Measurements from ENCODE around the gene LCE1C.

DNA sequence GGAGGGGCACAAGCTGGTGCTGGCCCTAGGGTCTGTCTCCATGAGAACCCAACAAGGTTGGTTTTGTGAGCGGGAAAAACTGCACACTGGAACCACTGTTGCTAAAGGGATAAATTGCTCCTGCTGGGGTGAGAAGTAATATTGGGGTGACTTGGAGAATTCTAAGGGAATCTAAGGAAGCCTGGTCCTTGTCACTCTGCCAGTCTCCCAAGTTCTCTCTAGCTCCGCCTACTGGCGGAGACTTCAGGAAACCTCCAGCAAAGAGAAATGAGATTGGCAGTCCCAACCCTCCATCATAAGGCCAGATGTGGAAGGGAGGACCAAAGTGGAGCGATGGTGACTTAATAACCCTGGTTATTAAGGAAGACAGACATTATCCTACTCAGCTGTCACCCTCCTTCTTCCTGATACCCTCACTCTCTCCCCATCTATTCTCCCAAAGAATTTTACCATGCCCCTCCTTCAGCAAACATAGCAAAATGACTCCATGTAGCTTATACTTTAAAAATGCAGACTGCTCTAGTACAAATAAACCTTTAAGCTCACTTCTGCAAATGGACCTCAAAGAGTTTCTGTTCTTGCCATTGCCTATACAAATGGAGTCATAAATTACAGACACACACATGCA is 28.8 kb downstream of the LCE1C start:
- TF ChIP-seq, protein P1, sequence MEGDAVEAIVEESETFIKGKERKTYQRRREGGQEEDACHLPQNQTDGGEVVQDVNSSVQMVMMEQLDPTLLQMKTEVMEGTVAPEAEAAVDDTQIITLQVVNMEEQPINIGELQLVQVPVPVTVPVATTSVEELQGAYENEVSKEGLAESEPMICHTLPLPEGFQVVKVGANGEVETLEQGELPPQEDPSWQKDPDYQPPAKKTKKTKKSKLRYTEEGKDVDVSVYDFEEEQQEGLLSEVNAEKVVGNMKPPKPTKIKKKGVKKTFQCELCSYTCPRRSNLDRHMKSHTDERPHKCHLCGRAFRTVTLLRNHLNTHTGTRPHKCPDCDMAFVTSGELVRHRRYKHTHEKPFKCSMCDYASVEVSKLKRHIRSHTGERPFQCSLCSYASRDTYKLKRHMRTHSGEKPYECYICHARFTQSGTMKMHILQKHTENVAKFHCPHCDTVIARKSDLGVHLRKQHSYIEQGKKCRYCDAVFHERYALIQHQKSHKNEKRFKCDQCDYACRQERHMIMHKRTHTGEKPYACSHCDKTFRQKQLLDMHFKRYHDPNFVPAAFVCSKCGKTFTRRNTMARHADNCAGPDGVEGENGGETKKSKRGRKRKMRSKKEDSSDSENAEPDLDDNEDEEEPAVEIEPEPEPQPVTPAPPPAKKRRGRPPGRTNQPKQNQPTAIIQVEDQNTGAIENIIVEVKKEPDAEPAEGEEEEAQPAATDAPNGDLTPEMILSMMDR (conservative IDR thresholded peaks at IDR 0.05) = peak; percentile 78
- no peak for TF ChIP-seq ZFX (IDR thresholded peaks at IDR 0.05)

Measured in C4-2B (cell line).